Activated CD4-positive, CD25-positive, alpha-beta regulatory T cell treated with anti-CD3 and anti-CD28 coated beads, Interleukin-2, amount 50 U/mL, for 24 hours (primary cell): ENCODE results near the gene BLACAT1.

Source experiments
- ATAC-seq, 2 donors: fragments of 150-1000 bp; cut with Tn5 transposase; one replicate each; pipeline ENCODE4 v1.10.0; 2021; ENCODE audit warnings: mild to moderate bottlenecking in 1 of 2, moderate library complexity in 1 of 2

BLACAT1 gene

GRCh38 chr1:205455581-205456382, at the start of gene BLACAT1:
BLACAT1 (minus strand) TSS chr1:205456045.
- no peak for ATAC-seq

GRCh38 chr1:205505076-205505729, 49.4 kb upstream of the BLACAT1 start:
- no peak for ATAC-seq

GRCh38 chr1:205504311-205505075, 48.6 kb upstream of the BLACAT1 start, which contains the start of gene CDK18:
CDK18 (plus strand) TSS chr1:205504669; CDS start chr1:205523168, 18,499 bp downstream.
- ATAC-seq = peak; percentile 57 to 67

GRCh38 chr1:205502992-205503391, 47.1 kb upstream of the BLACAT1 start:
- ATAC-seq = no peak

- no peak for ATAC-seq
Observed at GRCh38 chr1:205502111-205502810, 46.4 kb upstream of the BLACAT1 start.

GRCh38 chr1:205500240-205501233, 44.7 kb upstream of the BLACAT1 start:
- no peak for ATAC-seq

- ATAC-seq = no peak
Observed at GRCh38 chr1:205499789-205500188, 43.9 kb upstream of the BLACAT1 start.

- ATAC-seq = no peak
Observed at GRCh38 chr1:205497351-205497750, 41.5 kb upstream of the BLACAT1 start.

GRCh38 chr1:205496661-205497060, 40.8 kb upstream of the BLACAT1 start:
- ATAC-seq = no peak

GRCh38 chr1:205495237-205495823, 39.5 kb upstream of the BLACAT1 start:
- ATAC-seq = no peak

GRCh38 chr1:205494115-205494514, 38.3 kb upstream of the BLACAT1 start:
- no peak for ATAC-seq

GRCh38 chr1:205493241-205494085, 37.6 kb upstream of the BLACAT1 start:
- peak; percentile 35 to 43 for ATAC-seq

GRCh38 chr1:205492774-205493173, 36.9 kb upstream of the BLACAT1 start:
- ATAC-seq = no peak

GRCh38 chr1:205492201-205492667, 36.4 kb upstream of the BLACAT1 start:
- no peak for ATAC-seq

GRCh38 chr1:205491794-205492193, 35.9 kb upstream of the BLACAT1 start:
- no peak for ATAC-seq

GRCh38 chr1:205488074-205488723, 32.4 kb upstream of the BLACAT1 start:
- ATAC-seq = peak; percentile 38 to 71

- ATAC-seq = no peak
Observed at GRCh38 chr1:205486258-205486657, 30.4 kb upstream of the BLACAT1 start.

- ATAC-seq = peak; percentile 50 to 51
Observed at GRCh38 chr1:205484985-205485967, 29.4 kb upstream of the BLACAT1 start.
